A549 treated with dexamethasone at 1 μM for 4 hours (cell line): ENCODE measurements around the gene PIGN. TPM values are rescaled to one million over a fixed set of nuclear protein-coding genes. Genes with fewer than 3 reads are reported as not detected.

Experiments
- total RNA-seq: library from RNA; stranded (reverse); fragments of 200-300 nt; extraction: Qiagen RNA extraction; gene quantifications from 5 replicates; pipeline ENCODE4 v1.2.3, GENCODE V29; 2022

Gene PIGN, protein sequence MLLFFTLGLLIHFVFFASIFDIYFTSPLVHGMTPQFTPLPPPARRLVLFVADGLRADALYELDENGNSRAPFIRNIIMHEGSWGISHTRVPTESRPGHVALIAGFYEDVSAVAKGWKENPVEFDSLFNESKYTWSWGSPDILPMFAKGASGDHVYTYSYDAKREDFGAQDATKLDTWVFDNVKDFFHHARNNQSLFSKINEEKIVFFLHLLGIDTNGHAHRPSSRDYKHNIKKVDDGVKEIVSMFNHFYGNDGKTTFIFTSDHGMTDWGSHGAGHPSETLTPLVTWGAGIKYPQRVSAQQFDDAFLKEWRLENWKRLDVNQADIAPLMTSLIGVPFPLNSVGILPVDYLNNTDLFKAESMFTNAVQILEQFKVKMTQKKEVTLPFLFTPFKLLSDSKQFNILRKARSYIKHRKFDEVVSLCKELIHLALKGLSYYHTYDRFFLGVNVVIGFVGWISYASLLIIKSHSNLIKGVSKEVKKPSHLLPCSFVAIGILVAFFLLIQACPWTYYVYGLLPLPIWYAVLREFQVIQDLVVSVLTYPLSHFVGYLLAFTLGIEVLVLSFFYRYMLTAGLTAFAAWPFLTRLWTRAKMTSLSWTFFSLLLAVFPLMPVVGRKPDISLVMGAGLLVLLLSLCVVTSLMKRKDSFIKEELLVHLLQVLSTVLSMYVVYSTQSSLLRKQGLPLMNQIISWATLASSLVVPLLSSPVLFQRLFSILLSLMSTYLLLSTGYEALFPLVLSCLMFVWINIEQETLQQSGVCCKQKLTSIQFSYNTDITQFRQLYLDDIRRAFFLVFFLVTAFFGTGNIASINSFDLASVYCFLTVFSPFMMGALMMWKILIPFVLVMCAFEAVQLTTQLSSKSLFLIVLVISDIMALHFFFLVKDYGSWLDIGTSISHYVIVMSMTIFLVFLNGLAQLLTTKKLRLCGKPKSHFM
- total RNA-seq = 7.2 to 12.1 TPM (median 10.2 TPM) in 5 replicates

DNA sequence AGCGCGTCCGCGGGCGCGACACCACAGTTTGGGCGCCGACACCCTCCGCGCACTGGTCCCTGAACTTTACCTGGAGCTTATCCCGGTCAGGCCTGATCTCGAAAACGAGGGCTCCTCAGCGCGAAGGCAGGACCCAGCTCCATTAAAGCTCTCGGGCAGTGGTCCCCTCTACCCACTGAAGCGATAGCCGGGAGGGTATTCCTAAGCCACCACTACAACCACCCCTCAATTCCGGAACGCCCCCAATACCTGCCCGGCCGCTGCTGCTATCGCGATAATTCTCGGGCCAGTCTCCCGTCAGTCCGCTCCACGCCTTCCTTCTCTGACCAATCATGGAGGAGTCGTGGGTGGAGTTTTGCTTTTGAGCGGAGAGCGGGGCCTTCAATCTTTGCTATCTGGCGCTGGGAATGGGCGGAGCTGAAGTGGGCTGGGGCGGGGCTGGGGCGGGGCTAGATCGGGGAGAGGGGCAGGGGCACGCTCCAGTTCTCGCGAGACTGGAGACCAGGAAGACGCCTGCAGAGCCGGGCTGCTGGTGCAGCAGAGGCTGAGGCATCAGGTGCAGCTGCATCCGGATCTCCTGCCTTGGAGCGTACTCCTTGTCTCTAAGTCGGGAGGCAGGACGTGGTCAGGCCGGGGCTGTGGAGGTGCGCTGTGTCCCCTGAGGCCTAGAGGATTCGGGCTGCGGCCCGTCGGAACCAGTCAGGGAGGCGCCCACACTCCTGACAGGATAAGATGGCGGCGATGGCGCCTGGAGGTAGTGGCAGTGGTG lies at the start of gene PIGN, which contains the start of gene RELCH:
Gene PIGN (minus strand): TSS at position 283 of the 769 bp plus-strand sequence. CDS start 25,703 bp downstream, outside the sequence.
Gene RELCH (plus strand): TSS at position 482 of the 769 bp plus-strand sequence. CDS start 251 bp downstream, at position 733.

Other genes starting within 250 kb of the PIGN start
- gene RELCH, start 199 bp upstream of the PIGN start, total RNA-seq = 11.4 to 16.8 TPM (median 13.6 TPM) in 5 replicates
- 5.1 to 10.2 TPM (median 8.3 TPM) in 5 replicates for gene TNFRSF11A, start 138.3 kb upstream of the PIGN start, total RNA-seq